HG02884 (cell line): ENCODE measurements around the gene TIMM29.

Source experiments
- ATAC-seq: cut with Tn5 transposase; IDR thresholded peaks from one replicate; pipeline ENCODE4 v1.9.1; 2021; ENCODE audit warnings: mild to moderate bottlenecking, moderate library complexity; ENCODE audit not compliant: unreplicated experiment

Gene TIMM29

DNA sequence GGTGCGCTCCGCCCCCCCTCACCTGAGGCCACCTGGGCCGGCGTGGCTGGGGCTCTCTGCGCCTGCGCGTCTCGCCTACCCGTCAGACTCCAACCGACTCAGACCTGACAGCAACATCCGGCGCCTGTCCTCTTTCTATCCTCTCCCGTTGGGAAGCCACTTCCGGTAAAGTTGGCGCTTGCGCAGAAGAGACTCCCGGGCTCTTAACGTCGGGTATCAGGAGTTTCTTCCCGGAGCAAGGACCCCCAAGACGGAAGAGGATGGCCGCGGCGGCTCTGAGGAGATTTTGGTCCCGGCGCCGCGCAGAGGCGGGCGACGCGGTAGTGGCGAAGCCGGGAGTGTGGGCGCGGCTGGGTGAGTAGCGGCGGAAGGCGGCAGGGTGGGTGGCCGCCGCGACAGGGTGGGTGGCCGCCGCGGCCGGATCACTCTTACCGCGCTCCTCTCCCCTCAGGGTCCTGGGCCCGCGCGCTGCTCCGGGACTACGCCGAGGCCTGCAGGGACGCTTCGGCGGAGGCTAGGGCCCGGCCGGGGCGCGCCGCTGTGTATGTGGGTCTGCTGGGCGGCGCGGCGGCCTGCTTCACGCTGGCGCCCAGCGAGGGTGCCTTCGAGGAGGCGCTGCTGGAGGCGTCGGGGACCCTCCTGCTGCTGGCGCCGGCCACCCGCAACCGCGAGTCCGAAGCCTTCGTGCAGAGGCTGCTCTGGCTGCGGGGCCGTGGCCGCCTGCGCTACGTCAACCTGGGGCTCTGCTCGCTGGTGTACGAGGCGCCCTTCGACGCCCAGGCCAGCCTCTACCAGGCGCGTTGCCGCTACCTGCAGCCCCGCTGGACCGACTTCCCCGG, at the start of gene TIMM29, which contains the start of gene YIPF2:
Gene TIMM29 (plus strand): TSS at position 249 of the 839 bp plus-strand sequence. CDS start 12 bp downstream, at position 261.
Gene YIPF2 (minus strand): TSS at position 77 of the 839 bp plus-strand sequence. CDS start 229 bp downstream, outside the sequence.
- ATAC-seq, result peak; percentile 87

DNA sequence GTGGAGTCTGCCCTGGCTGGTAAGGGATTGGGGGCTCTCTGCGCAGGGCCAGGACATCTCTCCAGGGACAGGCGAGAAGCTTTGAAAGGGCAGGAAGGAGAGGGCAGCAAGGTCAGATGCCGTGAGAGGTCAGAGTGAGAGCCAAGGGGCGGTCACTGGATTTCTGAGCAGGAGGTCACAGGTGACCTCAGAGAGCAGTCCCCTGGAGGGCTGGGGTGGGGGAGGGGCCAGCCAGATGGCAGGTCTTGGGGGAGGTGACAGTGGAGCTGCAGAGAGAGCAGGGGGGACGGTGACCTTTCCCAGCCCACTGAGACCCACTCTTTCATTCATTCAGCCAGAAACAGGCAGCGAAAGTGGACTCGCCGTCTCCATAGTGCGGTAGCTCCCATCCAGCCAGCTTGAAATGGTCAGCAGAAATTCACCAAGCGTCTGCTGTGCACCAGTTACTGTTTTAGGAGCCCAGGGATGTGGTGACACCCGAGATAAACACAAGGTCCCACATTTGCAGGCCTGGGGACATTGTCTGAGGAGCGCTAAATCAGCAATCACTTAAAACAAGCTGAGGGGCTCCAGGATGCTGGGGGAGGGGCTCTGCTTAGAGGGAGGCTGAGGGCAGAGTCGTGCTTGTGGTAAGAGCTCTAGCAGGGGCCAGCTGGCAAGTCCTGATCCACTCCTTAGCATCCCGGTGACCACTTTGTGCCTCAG, 47.1 kb upstream of the TIMM29 start:
- no peak for ATAC-seq

GRCh38 chr19:10882108-10882457, 46.5 kb upstream of the TIMM29 start:
- no peak for ATAC-seq

DNA sequence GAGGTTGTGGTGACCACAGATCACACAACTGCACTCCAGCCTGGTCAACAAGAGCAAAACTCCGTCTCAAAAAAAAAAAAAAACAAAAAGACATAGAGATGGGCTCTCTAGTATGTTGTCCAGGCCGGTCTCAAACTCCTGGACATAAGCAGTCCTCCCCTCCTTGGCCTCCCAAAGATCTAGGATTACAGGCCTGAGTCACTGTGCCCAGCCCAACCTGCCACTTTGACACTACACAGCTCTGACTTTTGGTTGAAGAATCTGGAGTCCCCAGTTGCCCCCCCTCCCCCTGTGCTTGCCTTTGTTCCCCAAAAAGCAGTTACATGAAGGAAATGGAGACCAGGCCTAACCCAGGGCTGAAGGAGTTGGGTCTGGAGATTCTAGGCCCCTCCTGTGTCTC, 44.3 kb upstream of the TIMM29 start:
- no peak for ATAC-seq

- ATAC-seq, result no peak
These were observed 43.1 kb upstream of the TIMM29 start for GRCh38 chr19:10885201-10886169.

DNA sequence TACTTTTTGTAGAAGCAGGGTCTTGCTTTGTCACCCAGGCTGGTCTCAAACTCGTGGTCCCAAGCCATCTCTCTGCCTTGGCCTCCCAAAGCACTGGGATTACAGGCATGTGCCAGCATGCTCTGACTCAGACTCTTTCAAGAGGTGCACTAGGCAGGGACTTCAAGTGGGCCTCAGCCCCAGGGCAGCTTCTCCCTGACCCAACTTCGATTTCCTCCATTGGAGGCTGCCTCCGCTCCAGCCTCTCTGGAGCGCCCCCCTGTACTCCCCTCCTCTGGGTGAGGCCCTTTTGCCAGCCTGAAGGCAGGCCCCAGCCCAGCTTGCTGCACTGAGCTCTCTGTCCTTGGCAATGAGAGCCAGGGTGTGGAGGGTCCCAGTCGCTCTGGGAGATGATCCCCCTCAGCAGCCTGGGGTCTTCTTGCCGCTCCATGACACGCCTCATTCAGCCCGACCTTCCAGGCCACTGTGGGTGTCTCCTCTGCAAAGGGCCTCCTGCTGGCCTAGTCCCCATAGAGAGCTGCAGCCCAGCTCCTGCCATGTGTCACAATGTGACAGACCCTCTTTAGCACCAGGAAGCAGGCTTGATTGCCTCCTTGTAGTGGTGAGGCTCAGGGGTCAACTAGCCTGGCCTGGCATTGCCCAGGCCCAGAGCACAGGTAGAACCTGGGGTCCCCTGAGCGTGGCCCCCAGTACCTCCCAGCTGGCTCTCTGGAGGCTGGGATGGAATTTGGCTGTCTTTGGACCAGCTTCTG, 40.8 kb upstream of the TIMM29 start:
- ATAC-seq, result no peak

- no peak for ATAC-seq
These were observed 40.2 kb upstream of the TIMM29 start for GRCh38 chr19:10888421-10888866.

GRCh38 chr19:10889880-10890279, 38.7 kb upstream of the TIMM29 start:
- ATAC-seq, result no peak

- no peak for ATAC-seq
These were observed 37.1 kb upstream of the TIMM29 start for GRCh38 chr19:10891405-10892086.

- no peak for ATAC-seq
These were observed 36.4 kb upstream of the TIMM29 start for GRCh38 chr19:10892256-10892655.

- no peak for ATAC-seq
These were observed 33.7 kb upstream of the TIMM29 start for GRCh38 chr19:10894911-10895213.

GRCh38 chr19:10895363-10895762, 33.2 kb upstream of the TIMM29 start:
- ATAC-seq, result no peak

- no peak for ATAC-seq
These were observed 32.7 kb upstream of the TIMM29 start for GRCh38 chr19:10895920-10896319.

DNA sequence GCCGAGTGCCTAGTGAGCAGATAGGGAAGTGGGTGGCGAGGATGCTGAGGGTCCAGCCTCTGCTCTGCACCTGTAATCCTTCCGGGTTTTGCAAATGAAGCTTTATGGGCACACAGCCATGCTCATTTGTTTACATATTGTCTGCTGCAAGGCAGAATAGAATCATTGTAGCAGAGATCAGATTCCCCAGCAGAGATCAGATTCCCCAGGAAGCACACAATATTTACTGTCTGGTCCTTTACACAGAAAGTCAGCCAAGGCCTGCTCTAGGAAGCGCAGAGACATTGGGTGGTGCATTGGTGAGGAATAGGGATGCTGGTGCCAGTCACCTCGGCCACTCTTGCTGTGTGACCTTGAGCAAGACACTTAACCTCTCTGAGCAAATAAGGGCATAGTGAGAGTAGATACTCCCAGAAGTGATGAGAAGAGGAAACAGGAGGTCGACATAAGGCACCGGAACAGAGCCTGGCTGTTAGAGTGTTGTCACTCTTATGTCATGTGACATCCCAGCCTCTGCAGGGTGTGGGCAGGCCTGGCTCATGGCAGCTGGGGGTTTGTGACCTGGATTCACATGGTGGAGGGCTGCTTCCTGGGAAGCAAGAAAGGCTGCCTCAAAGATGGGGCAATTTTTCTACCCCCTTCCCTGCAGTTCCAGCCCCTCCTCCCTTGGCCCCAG, 31.6 kb upstream of the TIMM29 start:
- no peak for ATAC-seq

DNA sequence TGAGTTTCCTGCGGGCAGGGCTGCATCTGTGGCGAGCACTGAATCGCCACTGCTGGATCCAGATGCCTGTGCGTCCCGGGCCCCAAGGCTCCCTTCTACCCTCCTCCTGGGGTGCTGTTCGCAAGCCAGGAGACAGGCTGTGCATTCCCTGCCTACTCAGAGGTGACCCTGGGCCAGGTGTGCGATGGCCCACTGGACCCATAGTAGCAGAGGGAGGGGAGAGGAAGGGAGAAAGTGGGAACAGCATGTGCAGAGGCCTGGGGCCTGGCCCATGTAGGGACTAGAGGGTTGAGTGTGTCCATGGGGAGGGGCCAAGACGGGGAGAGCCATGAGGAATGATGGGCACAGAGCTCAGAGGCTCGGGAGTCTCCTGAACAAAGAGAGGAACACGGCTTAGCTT, 30.0 kb upstream of the TIMM29 start:
- no peak for ATAC-seq

GRCh38 chr19:10899151-10899653, 29.4 kb upstream of the TIMM29 start:
- no peak for ATAC-seq

DNA sequence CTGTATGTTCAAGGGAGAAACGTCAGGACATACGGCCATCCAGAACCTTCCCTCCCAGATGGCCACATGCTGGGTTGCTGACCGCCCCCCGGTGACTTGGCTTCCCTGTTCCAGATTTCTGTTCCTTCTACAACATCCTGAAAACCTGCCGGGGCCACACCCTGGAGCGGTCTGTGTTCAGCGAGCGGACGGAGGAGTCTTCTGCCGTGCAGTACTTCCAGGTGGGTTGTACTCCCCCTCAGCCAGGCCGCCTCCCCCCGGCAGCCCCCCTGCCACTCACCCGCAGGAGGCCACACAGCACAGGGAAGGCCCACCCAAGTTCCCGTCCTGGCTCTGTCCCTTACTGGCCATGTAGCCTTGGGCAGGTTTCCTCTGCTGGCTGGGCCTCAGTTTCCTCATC, 20.7 kb upstream of the TIMM29 start:
- no peak for ATAC-seq

- no peak for ATAC-seq
These were observed 20.1 kb upstream of the TIMM29 start for GRCh38 chr19:10908380-10908960.
